ENCODE measurements around the gene MAOA.

Gene MAOA

GRCh38 chrX:43627147-43627546 is 29.0 kb upstream of the MAOA start:
- no peaks in the 10 kb centered on the region for H3K27me3 ChIP-seq (ENCODE audit: insufficient read depth, low read length, poor library complexity)
- H3K4me3 ChIP-seq (ENCODE audit: low read depth in 1 of 2, low read length in 2 of 2) = no peak overlapping the region
- no peak for ATAC-seq (ENCODE audit: insufficient read depth, low read depth)

GRCh38 chrX:43627669-43628068 is 28.4 kb upstream of the MAOA start:
- Histone ChIP-seq H3K9me3 (ENCODE audit: insufficient read depth, low read length, severe bottlenecking) (no peaks in the 10 kb centered on the region), H3K4me2 (ENCODE audit: insufficient read depth, low read length) (no peak overlapping the region), H2AFZ (ENCODE audit: low read depth, low read length) (no peak overlapping the region), H3K27me3 (ENCODE audit: insufficient read depth, low read length, poor library complexity) (no peaks in the 10 kb centered on the region), H3K36me3 (ENCODE audit: insufficient read depth, low read length) (no peaks in the 10 kb centered on the region), H3K4me3 (ENCODE audit: low read depth in 1 of 2, low read length in 2 of 2) (no peak overlapping the region), H3K27ac (ENCODE audit: low read length) (no peak overlapping the region), H3K4me1 (ENCODE audit: insufficient read depth, low read length) (no peaks in the 10 kb centered on the region), H4K20me1 (ENCODE audit: insufficient read depth, low read length) (no peaks in the 10 kb centered on the region), H3K79me2 (ENCODE audit: insufficient read depth, low read length) (no peaks in the 10 kb centered on the region), H3K9ac (ENCODE audit: low read depth, low read length) (no peak overlapping the region)
- ATAC-seq (ENCODE audit: insufficient read depth, low read depth) (no peak), DNase-seq (no peak)
- TF ChIP-seq EZH2 (IDR thresholded peaks at IDR 0.05; ENCODE audit: borderline replicate concordance, low read depth, low read length, severe bottlenecking) = no peak
- TF ChIP-seq CTCF (IDR thresholded peaks at IDR 0.05; ENCODE audit: borderline replicate concordance, extremely low read depth, low read length, poor library complexity, severe bottlenecking) = no peak

More at GRCh38 chrX:43627147-43627546, 29.0 kb upstream of the MAOA start:
- Histone ChIP-seq H2AFZ (ENCODE audit: low read depth, low read length) (no peak overlapping the region), H3K9ac (ENCODE audit: low read depth, low read length) (no peak overlapping the region), H3K9me3 (ENCODE audit: insufficient read depth, low read length, severe bottlenecking) (no peaks in the 10 kb centered on the region), H3K4me2 (ENCODE audit: insufficient read depth, low read length) (no peak overlapping the region), H3K36me3 (ENCODE audit: insufficient read depth, low read length) (no peaks in the 10 kb centered on the region), H3K27ac (ENCODE audit: low read length) (no peak overlapping the region), H3K4me1 (ENCODE audit: insufficient read depth, low read length) (no peaks in the 10 kb centered on the region), H3K79me2 (ENCODE audit: insufficient read depth, low read length) (no peaks in the 10 kb centered on the region), H4K20me1 (ENCODE audit: insufficient read depth, low read length) (no peaks in the 10 kb centered on the region)
- no peak for TF ChIP-seq CTCF (IDR thresholded peaks at IDR 0.05; ENCODE audit: borderline replicate concordance, extremely low read depth, low read length, poor library complexity, severe bottlenecking)
- TF ChIP-seq EZH2 (IDR thresholded peaks at IDR 0.05; ENCODE audit: borderline replicate concordance, low read depth, low read length, severe bottlenecking) = no peak
- no peak for DNase-seq

- no peak overlapping the region for H3K27ac ChIP-seq (ENCODE audit: low read length)
- DNase-seq = no peak
- H3K9ac ChIP-seq (ENCODE audit: low read depth, low read length) = no peak overlapping the region
- H3K9me3 ChIP-seq (ENCODE audit: insufficient read depth, low read length, severe bottlenecking) = no peaks in the 10 kb centered on the region
- H3K4me2 ChIP-seq (ENCODE audit: insufficient read depth, low read length) = no peak overlapping the region
- H3K27me3 ChIP-seq (ENCODE audit: insufficient read depth, low read length, poor library complexity) = no peaks in the 10 kb centered on the region
- H3K4me3 ChIP-seq (ENCODE audit: low read depth in 1 of 2, low read length in 2 of 2) = no peak overlapping the region
- ATAC-seq (ENCODE audit: insufficient read depth, low read depth) = no peak
- H3K4me1 ChIP-seq (ENCODE audit: insufficient read depth, low read length) = no peaks in the 10 kb centered on the region
- no peaks in the 10 kb centered on the region for H3K36me3 ChIP-seq (ENCODE audit: insufficient read depth, low read length)
- no peak overlapping the region for H2AFZ ChIP-seq (ENCODE audit: low read depth, low read length)
- no peaks in the 10 kb centered on the region for H4K20me1 ChIP-seq (ENCODE audit: insufficient read depth, low read length)
- TF ChIP-seq CTCF (IDR thresholded peaks at IDR 0.05; ENCODE audit: borderline replicate concordance, extremely low read depth, low read length, poor library complexity, severe bottlenecking) = no peak
- TF ChIP-seq EZH2 (IDR thresholded peaks at IDR 0.05; ENCODE audit: borderline replicate concordance, low read depth, low read length, severe bottlenecking) = no peak
- H3K79me2 ChIP-seq (ENCODE audit: insufficient read depth, low read length) = no peaks in the 10 kb centered on the region
Measured at GRCh38 chrX:43629229-43629628, 26.9 kb upstream of the MAOA start.

GRCh38 chrX:43631841-43632240 is 24.3 kb upstream of the MAOA start:
- H3K27ac ChIP-seq (ENCODE audit: low read length) = no peak overlapping the region

More at GRCh38 chrX:43631841-43632240, 24.3 kb upstream of the MAOA start:
- H3K9ac ChIP-seq (ENCODE audit: low read depth, low read length) = no peak overlapping the region
- H3K4me2 ChIP-seq (ENCODE audit: insufficient read depth, low read length) = no peak overlapping the region
- H3K36me3 ChIP-seq (ENCODE audit: insufficient read depth, low read length) = no peaks in the 10 kb centered on the region
- H3K4me1 ChIP-seq (ENCODE audit: insufficient read depth, low read length) = no peaks in the 10 kb centered on the region
- no peaks in the 10 kb centered on the region for H3K9me3 ChIP-seq (ENCODE audit: insufficient read depth, low read length, severe bottlenecking)
- no peak overlapping the region for H2AFZ ChIP-seq (ENCODE audit: low read depth, low read length)
- no peak overlapping the region for H3K4me3 ChIP-seq (ENCODE audit: low read depth in 1 of 2, low read length in 2 of 2)
- DNase-seq (no peak), ATAC-seq (ENCODE audit: insufficient read depth, low read depth) (no peak)
- TF ChIP-seq EZH2 (IDR thresholded peaks at IDR 0.05; ENCODE audit: borderline replicate concordance, low read depth, low read length, severe bottlenecking) (no peak), CTCF (IDR thresholded peaks at IDR 0.05; ENCODE audit: borderline replicate concordance, extremely low read depth, low read length, poor library complexity, severe bottlenecking) (no peak)
- no peaks in the 10 kb centered on the region for H3K27me3 ChIP-seq (ENCODE audit: insufficient read depth, low read length, poor library complexity)
- H4K20me1 ChIP-seq (ENCODE audit: insufficient read depth, low read length) = no peaks in the 10 kb centered on the region
- H3K79me2 ChIP-seq (ENCODE audit: insufficient read depth, low read length) = no peaks in the 10 kb centered on the region

Data from DND-41 (cell line).